Muscle layer of colon (tissue), 2 donors: ENCODE results near the gene TEX14.
"Not testable (repeated sequence)": the region's sequence is repeated elsewhere in the genome, so short reads cannot be mapped to it uniquely, and the experiment has no call there.

Source experiments
- H3K27ac ChIP-seq: one replicate; pipeline ENCODE4 v1.7.0; 2013; ENCODE audit warnings: low read depth, mild to moderate bottlenecking, low read length, moderate library complexity
- H3K27me3 ChIP-seq, 2 donors: one replicate each; pipeline ENCODE4 v1.7.0; 2013; ENCODE audit warnings: low read length in 2 of 2, mild to moderate bottlenecking in 2 of 2; ENCODE audit not compliant: insufficient read depth in 2 of 2, control insufficient read depth in 1 of 2
- H3K36me3 ChIP-seq: one replicate; pipeline ENCODE4 v1.7.0; 2013; ENCODE audit warnings: mild to moderate bottlenecking, low read length; ENCODE audit not compliant: insufficient read depth
- H3K4me1 ChIP-seq: one replicate; pipeline ENCODE4 v1.7.0; 2013; ENCODE audit warnings: mild to moderate bottlenecking, low read length; ENCODE audit not compliant: insufficient read depth
- H3K4me3 ChIP-seq, 2 donors: one replicate each; pipeline ENCODE4 v1.7.0; 2013; ENCODE audit warnings: low read length in 2 of 2, low read depth in 1 of 2, mild to moderate bottlenecking in 1 of 2, moderate library complexity in 1 of 2
- H3K9ac ChIP-seq: one replicate; pipeline ENCODE4 v1.7.0; 2013; ENCODE audit warnings: low read length
- H3K9me3 ChIP-seq: one replicate; pipeline ENCODE4 v1.7.0; 2013; ENCODE audit warnings: mild to moderate bottlenecking, low read length
- donor health status: abdominal sarcoma.
- donor health status: Adenocarcinoma of cecum.

The TEX14 gene

DNA sequence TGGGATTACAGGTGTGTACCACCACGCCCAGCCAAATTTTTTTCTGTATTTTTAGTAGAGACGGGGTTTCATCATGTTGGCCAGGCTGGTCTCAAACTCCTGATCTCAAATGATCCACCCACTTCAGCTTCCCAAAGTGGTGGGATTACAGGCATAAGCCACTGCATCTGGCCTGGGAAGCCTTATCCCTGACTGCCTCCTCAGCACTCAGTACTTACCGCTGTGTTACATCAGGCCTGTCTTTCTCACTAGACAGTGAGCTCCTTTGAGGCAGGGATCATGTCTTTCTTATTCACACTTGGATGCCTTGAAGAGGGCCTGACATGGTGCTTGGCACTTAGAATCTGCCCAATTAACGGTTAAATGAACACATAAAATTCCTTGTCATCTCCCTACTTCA lies 121.1 kb downstream of the TEX14 start:
- Histone ChIP-seq H3K9ac (no peak overlapping the region), H3K36me3 (no peaks in the 10 kb centered on the region), H3K27ac (no peak overlapping the region), H3K27me3 (no peaks in the 10 kb centered on the region), H3K9me3 (no peaks in the 10 kb centered on the region), H3K4me1 (no peaks in the 10 kb centered on the region), H3K4me3 (no peak overlapping the region)

DNA sequence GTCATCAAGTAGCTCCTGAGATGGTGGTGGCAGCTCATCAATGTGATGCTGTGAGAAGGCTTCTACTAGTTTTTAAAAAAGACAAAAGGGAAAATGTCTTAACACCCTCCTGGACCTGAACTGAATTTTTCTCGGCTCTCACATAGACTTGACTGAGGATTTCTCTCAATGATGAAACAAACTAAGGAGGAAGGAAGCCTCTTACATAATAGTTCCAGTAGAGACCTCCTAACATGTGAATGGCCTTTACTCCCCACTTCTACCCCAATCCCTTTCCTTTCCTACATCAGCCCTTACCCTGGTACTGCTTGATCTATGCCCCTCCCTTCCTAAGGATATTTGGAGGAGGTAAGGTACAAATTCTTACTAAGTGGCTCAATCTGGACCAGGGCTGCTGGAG lies 122.6 kb downstream of the TEX14 start:
- Histone ChIP-seq H3K9ac (no peak overlapping the region), H3K27ac (no peak overlapping the region), H3K36me3 (no peaks in the 10 kb centered on the region)

DNA sequence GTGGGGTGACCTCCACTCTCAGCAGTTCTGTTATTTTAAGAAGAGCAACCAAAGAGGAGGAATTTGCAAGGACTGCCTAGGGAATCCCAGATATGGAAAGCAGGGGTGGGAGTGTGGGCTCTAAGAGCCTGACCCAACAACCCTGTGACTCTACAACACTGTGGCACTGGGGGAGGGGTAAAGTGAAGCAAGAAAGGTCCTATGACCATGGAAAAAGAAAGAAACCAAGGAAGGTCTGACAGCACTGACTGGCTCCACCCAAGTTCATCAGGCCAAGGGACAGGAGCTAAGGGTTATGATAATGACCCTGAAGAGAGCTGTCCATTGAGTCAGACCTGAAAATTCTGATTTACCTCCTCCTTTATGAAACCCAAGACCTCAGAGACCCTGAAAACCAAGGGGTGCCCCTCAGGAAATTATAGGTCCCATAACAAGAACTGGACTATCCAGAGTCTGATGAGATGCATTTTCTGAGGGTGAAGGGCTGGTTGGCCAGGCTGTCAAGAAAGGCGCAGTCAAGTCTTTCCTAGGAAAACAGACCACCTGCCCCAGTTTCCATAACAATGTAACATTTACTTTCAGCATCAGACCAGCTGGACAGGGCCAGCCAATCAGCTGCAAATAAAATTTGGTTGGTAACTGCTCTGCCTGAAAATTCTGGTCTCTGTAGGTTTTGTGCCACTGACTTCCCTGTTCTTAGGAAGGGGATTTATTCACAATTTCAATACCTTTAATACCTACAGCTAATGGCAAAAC lies 123.6 kb downstream of the TEX14 start:
- Histone ChIP-seq H3K4me3 (no peak overlapping the region), H3K36me3 (no peaks in the 10 kb centered on the region), H3K9ac (no peak overlapping the region), H3K4me1 (no peaks in the 10 kb centered on the region), H3K9me3 (no peaks in the 10 kb centered on the region), H3K27ac (no peak overlapping the region), H3K27me3 (no peaks in the 10 kb centered on the region)

More for the DNA sequence above, 122.6 kb downstream of the TEX14 start:
- Histone ChIP-seq H3K9me3 (no peaks in the 10 kb centered on the region), H3K4me3 (no peak overlapping the region), H3K27me3 (no peaks in the 10 kb centered on the region), H3K4me1 (no peaks in the 10 kb centered on the region)

DNA sequence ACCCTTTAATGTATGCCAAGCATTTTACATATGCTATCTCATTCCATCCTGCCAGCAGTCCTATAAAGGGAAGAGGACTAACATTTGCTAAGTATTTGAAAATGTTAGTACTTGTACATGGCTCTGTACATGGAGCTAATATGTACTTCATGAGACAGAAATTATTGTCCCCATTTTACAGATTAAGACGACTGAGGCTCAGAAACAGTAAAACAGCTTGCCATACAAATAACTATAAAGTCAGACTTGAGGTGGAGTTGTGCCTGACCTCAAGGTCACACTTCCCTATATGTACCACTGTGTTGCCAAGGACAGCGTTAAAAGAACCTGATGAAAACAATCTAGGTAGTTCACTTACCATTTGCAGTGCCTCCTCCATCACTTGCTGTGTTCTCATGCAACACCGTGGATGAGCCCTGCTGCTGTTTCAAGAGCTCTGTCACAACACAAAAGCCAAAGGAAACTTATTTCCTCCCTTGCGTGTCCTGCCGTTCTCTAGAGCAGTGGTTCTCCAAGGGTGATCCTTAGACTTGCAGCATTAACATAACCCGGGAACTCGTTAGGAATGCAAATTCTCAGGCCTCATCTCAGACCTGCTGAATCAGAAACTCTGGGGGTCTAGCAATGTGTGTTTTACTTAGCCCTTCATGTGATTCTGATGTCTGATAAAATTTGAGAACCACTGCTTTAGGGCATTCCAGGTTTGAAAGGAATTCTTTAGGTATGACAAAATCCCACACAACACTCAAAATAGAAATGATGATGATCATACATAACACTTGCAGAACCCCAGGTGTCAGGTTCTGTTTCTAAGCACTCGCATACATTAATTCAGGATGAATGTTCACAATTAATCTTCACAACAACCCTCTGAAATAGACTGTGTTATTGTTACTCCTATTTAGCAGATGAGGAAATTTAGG lies 126.2 kb downstream of the TEX14 start:
- no peaks in the 10 kb centered on the region for H3K27me3 ChIP-seq
- no peaks in the 10 kb centered on the region for H3K4me1 ChIP-seq
- H3K9me3 ChIP-seq = no peaks in the 10 kb centered on the region
- no peak overlapping the region for H3K27ac ChIP-seq
- no peaks in the 10 kb centered on the region for H3K36me3 ChIP-seq
- H3K9ac ChIP-seq = no peak overlapping the region
- no peak overlapping the region for H3K4me3 ChIP-seq

DNA sequence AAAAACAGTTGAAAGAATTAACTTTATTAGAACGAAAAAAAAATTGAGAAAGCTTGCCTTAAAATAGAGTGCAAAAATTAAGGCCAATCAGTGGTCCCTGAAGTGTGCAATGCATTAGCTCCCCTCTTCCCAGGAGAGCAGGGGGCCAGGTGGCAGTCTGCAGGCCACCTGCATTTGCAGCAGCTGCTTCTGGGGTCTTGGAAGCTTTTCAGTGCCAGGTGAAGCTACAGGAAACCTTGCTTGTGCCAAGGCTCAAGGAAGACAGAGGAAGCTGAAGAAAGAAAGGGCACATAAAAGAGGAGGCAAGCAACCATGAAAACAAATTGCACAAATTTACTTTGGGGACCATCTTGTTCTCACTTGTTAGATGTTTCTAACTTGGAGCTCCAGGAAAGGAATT lies 126.9 kb downstream of the TEX14 start:
- Histone ChIP-seq H3K27ac (no peak overlapping the region), H3K9ac (no peak overlapping the region), H3K27me3 (no peaks in the 10 kb centered on the region), H3K36me3 (no peaks in the 10 kb centered on the region), H3K4me1 (no peaks in the 10 kb centered on the region), H3K4me3 (no peak overlapping the region), H3K9me3 (no peaks in the 10 kb centered on the region)

DNA sequence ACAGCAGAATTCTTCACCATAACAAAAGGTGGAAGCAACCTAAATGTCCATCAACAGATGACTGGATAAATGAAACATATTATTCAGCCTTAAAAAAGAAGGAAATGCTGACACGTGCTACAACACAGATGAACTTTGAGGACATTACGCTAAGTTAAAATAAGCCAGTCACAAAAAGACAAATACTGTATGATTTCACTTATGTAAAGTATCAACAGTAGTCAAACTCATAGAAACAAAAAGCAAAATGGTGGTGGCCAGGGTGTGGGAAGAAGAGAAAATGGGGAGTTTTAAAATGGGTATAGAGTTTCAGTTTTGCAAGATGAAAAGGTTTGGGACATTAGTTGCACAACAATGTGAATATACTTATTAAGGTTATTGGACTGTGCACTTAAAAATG lies 127.6 kb downstream of the TEX14 start:
- H3K4me1 ChIP-seq = no peaks in the 10 kb centered on the region
- H3K27ac ChIP-seq = no peak overlapping the region
- H3K9ac ChIP-seq = no peak overlapping the region
- H3K9me3 ChIP-seq = no peaks in the 10 kb centered on the region
- H3K4me3 ChIP-seq = no peak overlapping the region
- H3K27me3 ChIP-seq = no peaks in the 10 kb centered on the region
- H3K36me3 ChIP-seq = no peaks in the 10 kb centered on the region

DNA sequence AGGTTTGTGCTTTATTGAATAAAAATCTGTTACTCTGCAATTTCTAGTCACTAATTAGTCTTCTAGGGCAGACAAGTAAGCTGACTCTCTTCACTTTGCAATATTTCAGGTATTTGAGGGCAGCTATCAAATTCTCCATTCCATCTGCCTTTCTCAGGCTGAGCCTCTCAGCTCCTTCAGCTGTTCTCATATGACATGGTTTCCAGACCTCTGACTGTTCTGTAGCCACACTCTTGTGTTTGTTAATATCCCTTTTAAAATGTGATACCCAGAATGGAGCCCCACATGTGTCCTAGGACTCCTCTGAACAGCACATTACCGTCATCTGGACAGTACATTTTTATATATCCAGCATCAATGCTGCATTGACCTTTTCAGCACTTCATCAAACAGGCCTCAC lies 131.3 kb downstream of the TEX14 start:
- Histone ChIP-seq H3K36me3 (no peaks in the 10 kb centered on the region), H3K9ac (no peak overlapping the region), H3K4me3 (no peak overlapping the region), H3K4me1 (no peaks in the 10 kb centered on the region), H3K27ac (no peak overlapping the region), H3K27me3 (no peaks in the 10 kb centered on the region), H3K9me3 (no peaks in the 10 kb centered on the region)

DNA sequence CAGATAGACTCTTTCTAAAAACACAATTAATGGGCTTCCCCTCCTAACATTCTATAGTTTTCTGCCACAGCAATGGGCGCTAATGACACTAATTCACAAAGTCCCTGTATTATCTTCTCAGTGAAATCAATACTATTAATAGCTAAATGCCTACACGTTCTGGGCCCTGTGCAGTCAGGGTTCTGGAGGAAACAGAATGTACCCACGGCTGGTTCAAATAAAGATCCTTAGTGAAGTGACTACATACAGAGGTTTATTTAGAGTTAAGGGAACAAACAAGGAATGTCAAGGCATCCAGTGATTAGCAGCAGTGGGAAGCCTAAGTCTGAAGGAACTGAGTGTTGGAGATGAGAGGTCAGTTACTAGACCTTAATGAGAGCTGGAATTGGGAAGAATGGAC lies 133.9 kb downstream of the TEX14 start:
- H3K4me1 ChIP-seq = no peaks in the 10 kb centered on the region
- H3K27ac ChIP-seq = no peak overlapping the region
- H3K4me3 ChIP-seq = no peak overlapping the region
- H3K36me3 ChIP-seq = no peaks in the 10 kb centered on the region
- no peaks in the 10 kb centered on the region for H3K9me3 ChIP-seq
- H3K9ac ChIP-seq = no peak overlapping the region
- no peaks in the 10 kb centered on the region for H3K27me3 ChIP-seq

DNA sequence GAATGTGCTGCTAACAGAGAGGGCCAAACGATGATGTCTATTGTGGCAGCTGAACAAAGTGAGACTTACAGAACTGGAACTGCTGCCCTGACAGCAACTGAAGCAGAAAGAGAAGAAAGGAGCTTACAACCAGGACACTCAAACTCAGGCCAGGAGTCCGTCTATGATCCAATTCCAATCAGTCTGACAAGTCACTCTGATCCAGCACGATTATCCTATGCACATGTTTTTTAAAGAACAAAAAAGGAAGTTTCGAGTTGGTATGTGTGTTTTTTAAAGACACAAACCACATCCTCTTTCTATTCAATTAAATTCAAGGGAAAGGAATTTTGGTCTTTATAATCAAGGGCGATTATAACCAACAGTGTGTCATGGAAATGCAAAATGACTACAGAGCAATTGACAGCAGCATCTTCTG lies 135.0 kb downstream of the TEX14 start:
- no peaks in the 10 kb centered on the region for H3K9me3 ChIP-seq
- H3K4me1 ChIP-seq = no peaks in the 10 kb centered on the region
- no peak overlapping the region for H3K27ac ChIP-seq
- H3K27me3 ChIP-seq = no peaks in the 10 kb centered on the region
- no peak overlapping the region for H3K4me3 ChIP-seq
- no peak overlapping the region for H3K9ac ChIP-seq
- H3K36me3 ChIP-seq = no peaks in the 10 kb centered on the region

DNA sequence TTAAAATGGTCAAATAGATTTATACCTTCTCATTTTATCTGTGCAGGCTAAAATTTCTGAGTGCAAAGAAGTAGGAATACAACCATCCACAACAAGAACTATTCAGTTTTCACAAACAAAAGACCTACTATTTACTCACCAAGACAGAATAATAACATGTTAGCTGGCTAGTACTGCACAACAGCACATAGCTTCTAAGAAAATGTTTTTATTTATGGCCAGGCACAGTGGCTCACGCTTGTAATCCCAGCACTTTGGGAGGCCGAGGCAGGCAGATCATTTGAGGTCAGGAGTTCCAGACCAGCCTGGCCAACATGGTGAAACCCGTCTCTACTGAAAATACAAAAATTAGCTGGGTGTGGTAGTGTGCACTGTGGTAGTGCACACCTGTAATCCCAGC lies 136.7 kb downstream of the TEX14 start:
- not testable (repeated sequence) for H3K36me3 ChIP-seq, H3K9ac ChIP-seq, H3K27me3 ChIP-seq, H3K27ac ChIP-seq, H3K4me3 ChIP-seq, H3K9me3 ChIP-seq, H3K4me1 ChIP-seq

DNA sequence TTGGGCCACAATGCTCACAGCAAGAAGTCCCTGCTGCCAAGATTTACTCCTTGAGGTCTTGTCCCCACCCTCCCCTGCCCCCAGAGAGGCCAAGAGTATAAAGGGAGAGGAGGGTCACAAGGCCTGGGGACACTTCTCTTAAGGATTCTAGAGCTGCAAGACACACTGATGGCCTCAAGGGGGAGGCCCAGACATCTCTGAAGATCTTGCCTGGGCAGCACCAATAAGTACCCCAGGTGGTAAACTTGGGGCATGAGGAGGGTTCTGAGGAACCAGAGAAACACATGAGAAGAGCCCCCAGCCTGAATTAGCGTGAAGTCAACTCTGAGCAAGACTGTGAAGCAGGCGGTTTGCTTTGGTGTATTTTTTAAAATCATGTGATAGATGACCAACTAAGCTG lies 150.6 kb downstream of the TEX14 start:
- H3K27me3 ChIP-seq = no peaks in the 10 kb centered on the region
- H3K4me3 ChIP-seq = no peak overlapping the region
- no peaks in the 10 kb centered on the region for H3K4me1 ChIP-seq
- no peak overlapping the region for H3K27ac ChIP-seq
- no peak overlapping the region for H3K9ac ChIP-seq
- no peaks in the 10 kb centered on the region for H3K9me3 ChIP-seq
- H3K36me3 ChIP-seq = no peaks in the 10 kb centered on the region
